ENCODE data around the gene BIRC5. TPM values are rescaled to one million over a fixed set of nuclear protein-coding genes. Genes with fewer than 3 reads are reported as not detected.

The BIRC5 gene
- total RNA-seq, 1 experiment from 2014 or later = 140 TPM

- peak; percentile 78 for ATAC-seq
- H4K20me1 ChIP-seq (ENCODE audit: insufficient read depth) = no peaks in the 10 kb centered on the region; the same call in 1 of the 2 replicates
- no peak overlapping the region for H3K4me3 ChIP-seq (replicated peaks in 1 of 2; ENCODE audit: low read depth in 1 of 2, low read length in 2 of 2)
- H3K4me2 ChIP-seq (ENCODE audit: low read length) = no peak overlapping the region
- H3K9me3 ChIP-seq (ENCODE audit: control insufficient read depth in 1 of 2, insufficient read depth in 1 of 2, low read depth in 1 of 2, low read length in 2 of 2) = no peaks in the 10 kb centered on the region
- H2AFZ ChIP-seq (ENCODE audit: low read depth, low read length, poor library complexity, severe bottlenecking) = no peak overlapping the region
- no TSS peak for BruUV-seq (replicated peaks)
- ChIA-PET POLR2A (interaction anchor here (1.0 to 5.1 kb wide), 3 partner anchors 9 to 48 kb away, joined by 3 to 44 read pairs (median 3); partner anchors contain the start of genes AFMID, TK1 and TMC6), CTCF (interaction anchor here (0.6 to 3.2 kb wide), 15 partner anchors 10 to 157 kb away, joined by 3 to 17 read pairs (median 6); partner anchors contain the start of genes AFMID, TK1 and TMC8), RAD21 (ENCODE audit: low non-redundant PET in 1 of 2, low total read pairs in 2 of 2, uncharacterized antibody in 2 of 2, unreplicated experiment in 2 of 2) (interaction anchor here (0.7 to 1.6 kb wide), 3 partner anchors 34 to 75 kb away, joined by 3 to 4 read pairs (median 4); no protein-coding TSS in a partner anchor)
- DNase-seq (ENCODE audit: low read depth, low spot score) = no peak
- intact Hi-C loops (cut with micrococcal nuclease) = loop anchor here (1.0 kb wide), 1 partner anchor 64 kb away; no protein-coding TSS in a partner anchor
- no peaks in the 10 kb centered on the region for H3K9me2 ChIP-seq (ENCODE audit: insufficient read depth)
- H3K79me2 ChIP-seq (ENCODE audit: insufficient read depth, low read length) = peaks cover 13% of the 10 kb centered on the region; the same call in 1 of the 2 replicates
- peak overlapping the region; percentile 20 for H3K27ac ChIP-seq (ENCODE audit: low read depth, low read length)
- no peak overlapping the region for H3K9ac ChIP-seq (ENCODE audit: low read length)
- peaks cover 40 to 75% of the 10 kb centered on the region in 2 experiments for H3K36me3 ChIP-seq (ENCODE audit: control insufficient read depth in 1 of 2, insufficient read depth in 2 of 2, low read length in 2 of 2)
- peaks cover 12 to 30% of the 10 kb centered on the region in 2 experiments; a peak in 3 of 4 replicates for H3K4me1 ChIP-seq (ENCODE audit: control insufficient read depth in 1 of 2, insufficient read depth in 2 of 2, low read length in 2 of 2)
- no peaks in the 10 kb centered on the region for H3K27me3 ChIP-seq (ENCODE audit: insufficient read depth, low read length)
- TF ChIP-seq MAX (IDR thresholded peaks at IDR 0.05) (peak; percentile 38; the same call in 1 of the 2 replicates), ATF3 (IDR thresholded peaks at IDR 0.05) (no peak), ZBTB33 (IDR thresholded peaks at IDR 0.05; ENCODE audit: extremely low read depth, insufficient replicate concordance, low read length) (no peak), SIN3A (IDR thresholded peaks at IDR 0.05; ENCODE audit: low read depth) (no peak), ZNF274 (IDR thresholded peaks at IDR 0.05; ENCODE audit: low read depth, low read length) (no peak), POLR2A (IDR thresholded peaks at IDR 0.05; ENCODE audit: borderline replicate concordance, extremely low read depth, insufficient read depth, insufficient read length) (no peak), REST (IDR thresholded peaks at IDR 0.05; ENCODE audit: low read depth) (no peak), CBX3 (IDR thresholded peaks at IDR 0.05; ENCODE audit: low read depth) (no peak), SRF (IDR thresholded peaks at IDR 0.05; ENCODE audit: low read depth) (no peak), EGR1 (IDR thresholded peaks at IDR 0.05; ENCODE audit: low read depth) (no peak), JUND (IDR thresholded peaks at IDR 0.05) (no peak), RAD21 (IDR thresholded peaks at IDR 0.05; ENCODE audit: low read depth) (peak; percentile 87), FOSL1 (IDR thresholded peaks at IDR 0.05; ENCODE audit: low read depth) (no peak), ZFX (IDR thresholded peaks at IDR 0.05) (no peak), CTCF (IDR thresholded peaks at IDR 0.05 in 2 of 3, conservative IDR thresholded peaks at IDR 0.05 in 1 of 3; ENCODE audit: borderline replicate concordance in 1 of 3, insufficient read depth in 1 of 3, low read depth in 2 of 3, low read length in 2 of 3) (peak; percentile 81 to 99 (median 99); a peak in 5 of 6 replicates), SP1 (IDR thresholded peaks at IDR 0.05; ENCODE audit: low read depth) (no peak), POLR2AphosphoS5 (IDR thresholded peaks at IDR 0.05; ENCODE audit: low read depth, low read length) (peak; percentile 50), EZH2phosphoT487 (IDR thresholded peaks at IDR 0.05; ENCODE audit: borderline replicate concordance) (no peak), EZH2 (IDR thresholded peaks at IDR 0.05) (no peak), CEBPB (IDR thresholded peaks at IDR 0.05; ENCODE audit: low read depth) (no peak), TCF7L2 (IDR thresholded peaks at IDR 0.05; ENCODE audit: borderline replicate concordance, extremely low read depth, insufficient read depth, insufficient read length) (no peak)
These were observed 37.5 kb upstream of the BIRC5 start for GRCh38 chr17:78176548-78177025.

All from HCT116 (cell line).